ENCODE data around the gene GATA2. TPM values are rescaled to one million over a fixed set of nuclear protein-coding genes. Genes with fewer than 3 reads are reported as not detected.
A peak's percentile ranks its signal among the peaks of the same experiment; 100 is the strongest.

Gene GATA2
- total RNA-seq, 1 experiment from 2014 or later = 18.6 TPM

DNA sequence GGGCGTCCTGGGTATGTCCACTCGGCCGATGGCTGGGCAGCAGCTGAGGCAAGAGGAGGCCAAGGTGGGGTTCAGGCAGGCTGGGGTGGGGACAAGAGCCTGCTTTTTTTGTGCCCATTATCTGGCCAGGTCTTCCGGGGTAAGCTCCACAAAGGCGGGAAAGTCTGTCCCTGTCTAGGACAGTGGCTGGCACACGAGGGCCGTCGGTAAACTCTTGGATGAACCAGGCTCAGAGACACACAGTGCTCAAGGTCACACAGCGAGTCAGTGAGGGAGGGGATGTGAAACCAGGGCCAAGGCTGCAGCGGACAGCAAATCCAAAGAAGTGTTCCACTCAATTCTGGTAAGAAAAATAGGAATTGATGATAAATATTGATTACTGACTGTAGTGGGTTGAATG, 29.2 kb downstream of the GATA2 start:
- no peak overlapping the region for H3K9ac ChIP-seq (ENCODE audit: low read length)
- no peaks in the 10 kb centered on the region for H3K79me2 ChIP-seq (ENCODE audit: insufficient read depth, low read length)
- no peaks in the 10 kb centered on the region for H3K36me3 ChIP-seq (ENCODE audit: control insufficient read depth in 1 of 2, insufficient read depth in 2 of 2, low read length in 2 of 2)
- DNase-seq (ENCODE audit: low read depth, low spot score) (no peak), ATAC-seq (no peak)
- POLR2A ChIA-PET = no interaction called here
- CTCF ChIA-PET = no interaction called here
- intact Hi-C loops (cut with micrococcal nuclease) = no loop called here
- H3K27ac ChIP-seq (ENCODE audit: low read depth, low read length) = no peak overlapping the region
- no TSS peak for BruUV-seq (replicated peaks)
- H3K9me3 ChIP-seq (ENCODE audit: control insufficient read depth in 1 of 2, insufficient read depth in 1 of 2, low read depth in 1 of 2, low read length in 2 of 2) = no peaks in the 10 kb centered on the region
- H3K4me2 ChIP-seq (ENCODE audit: low read length) = no peak overlapping the region
- no peaks in the 10 kb centered on the region for H4K20me1 ChIP-seq (ENCODE audit: insufficient read depth)
- H3K4me3 ChIP-seq (replicated peaks in 1 of 2; ENCODE audit: low read depth in 1 of 2, low read length in 2 of 2) = no peak overlapping the region
- H3K4me1 ChIP-seq (ENCODE audit: control insufficient read depth in 1 of 2, insufficient read depth in 2 of 2, low read length in 2 of 2) = no peaks in the 10 kb centered on the region
- H2AFZ ChIP-seq (ENCODE audit: low read depth, low read length, poor library complexity, severe bottlenecking) = no peak overlapping the region
- H3K9me2 ChIP-seq (ENCODE audit: insufficient read depth) = no peaks in the 10 kb centered on the region
- H3K27me3 ChIP-seq (ENCODE audit: insufficient read depth, low read length) = peaks cover 19% of the 10 kb centered on the region
- TF ChIP-seq CBX3 (IDR thresholded peaks at IDR 0.05; ENCODE audit: low read depth) (no peak), SRF (IDR thresholded peaks at IDR 0.05; ENCODE audit: low read depth) (no peak), JUND (IDR thresholded peaks at IDR 0.05) (no peak), POLR2AphosphoS5 (IDR thresholded peaks at IDR 0.05; ENCODE audit: low read depth, low read length) (no peak)
- RAD21 ChIA-PET (ENCODE audit: low non-redundant PET in 1 of 2, low total read pairs in 2 of 2, uncharacterized antibody in 2 of 2, unreplicated experiment in 2 of 2) = no interaction called here

DNA sequence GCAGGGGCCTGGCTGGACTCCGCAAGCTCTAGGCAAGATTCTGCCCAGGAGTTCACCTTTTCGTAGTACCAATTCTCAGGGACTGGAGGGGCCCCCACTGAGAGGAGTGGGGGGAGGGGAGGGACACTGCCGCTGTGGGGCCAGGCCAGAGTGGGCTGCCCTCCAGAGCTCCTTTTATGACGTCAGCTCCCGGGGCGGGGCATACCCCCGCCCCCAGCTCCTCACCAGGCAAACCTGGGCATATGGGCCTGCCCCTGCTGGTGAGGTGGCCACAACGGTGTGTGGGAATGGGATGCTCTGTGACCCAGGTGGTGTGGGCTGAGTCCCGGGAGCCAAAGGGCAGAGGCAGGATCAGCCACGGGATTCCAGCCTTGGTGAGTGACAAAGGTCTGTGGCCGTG, 29.6 kb downstream of the GATA2 start:
- ATAC-seq = peak; percentile 35; the same call in 1 of the 2 replicates
- Histone ChIP-seq H2AFZ (ENCODE audit: low read depth, low read length, poor library complexity, severe bottlenecking) (no peak overlapping the region), H3K79me2 (ENCODE audit: insufficient read depth, low read length) (no peaks in the 10 kb centered on the region), H3K9me2 (ENCODE audit: insufficient read depth) (no peaks in the 10 kb centered on the region), H3K4me3 (replicated peaks in 1 of 2; ENCODE audit: low read depth in 1 of 2, low read length in 2 of 2) (no peak overlapping the region), H3K27ac (ENCODE audit: low read depth, low read length) (no peak overlapping the region), H3K9ac (ENCODE audit: low read length) (no peak overlapping the region), H3K27me3 (ENCODE audit: insufficient read depth, low read length) (peaks cover 19% of the 10 kb centered on the region), H3K9me3 (ENCODE audit: control insufficient read depth in 1 of 2, insufficient read depth in 1 of 2, low read depth in 1 of 2, low read length in 2 of 2) (no peaks in the 10 kb centered on the region), H3K4me2 (ENCODE audit: low read length) (no peak overlapping the region), H4K20me1 (ENCODE audit: insufficient read depth) (no peaks in the 10 kb centered on the region), H3K36me3 (ENCODE audit: control insufficient read depth in 1 of 2, insufficient read depth in 2 of 2, low read length in 2 of 2) (no peaks in the 10 kb centered on the region), H3K4me1 (ENCODE audit: control insufficient read depth in 1 of 2, insufficient read depth in 2 of 2, low read length in 2 of 2) (no peaks in the 10 kb centered on the region)
- no peak for DNase-seq (ENCODE audit: low read depth, low spot score)
- intact Hi-C loops (cut with micrococcal nuclease) = no loop called here
- POLR2A ChIA-PET = no interaction called here
- no TSS peak for BruUV-seq (replicated peaks)
- RAD21 ChIA-PET (ENCODE audit: low non-redundant PET in 1 of 2, low total read pairs in 2 of 2, uncharacterized antibody in 2 of 2, unreplicated experiment in 2 of 2) = no interaction called here
- TF ChIP-seq SIN3A (IDR thresholded peaks at IDR 0.05; ENCODE audit: low read depth) (no peak), SRF (IDR thresholded peaks at IDR 0.05; ENCODE audit: low read depth) (no peak), ZNF274 (IDR thresholded peaks at IDR 0.05; ENCODE audit: low read depth, low read length) (no peak), EGR1 (IDR thresholded peaks at IDR 0.05; ENCODE audit: low read depth) (no peak)
- TF ChIP-seq, protein P1, sequence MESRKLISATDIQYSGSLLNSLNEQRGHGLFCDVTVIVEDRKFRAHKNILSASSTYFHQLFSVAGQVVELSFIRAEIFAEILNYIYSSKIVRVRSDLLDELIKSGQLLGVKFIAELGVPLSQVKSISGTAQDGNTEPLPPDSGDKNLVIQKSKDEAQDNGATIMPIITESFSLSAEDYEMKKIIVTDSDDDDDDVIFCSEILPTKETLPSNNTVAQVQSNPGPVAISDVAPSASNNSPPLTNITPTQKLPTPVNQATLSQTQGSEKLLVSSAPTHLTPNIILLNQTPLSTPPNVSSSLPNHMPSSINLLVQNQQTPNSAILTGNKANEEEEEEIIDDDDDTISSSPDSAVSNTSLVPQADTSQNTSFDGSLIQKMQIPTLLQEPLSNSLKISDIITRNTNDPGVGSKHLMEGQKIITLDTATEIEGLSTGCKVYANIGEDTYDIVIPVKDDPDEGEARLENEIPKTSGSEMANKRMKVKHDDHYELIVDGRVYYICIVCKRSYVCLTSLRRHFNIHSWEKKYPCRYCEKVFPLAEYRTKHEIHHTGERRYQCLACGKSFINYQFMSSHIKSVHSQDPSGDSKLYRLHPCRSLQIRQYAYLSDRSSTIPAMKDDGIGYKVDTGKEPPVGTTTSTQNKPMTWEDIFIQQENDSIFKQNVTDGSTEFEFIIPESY (IDR thresholded peaks at IDR 0.05; ENCODE audit: extremely low read depth, insufficient replicate concordance, low read length) = no peak
- TF ChIP-seq, protein P2, sequence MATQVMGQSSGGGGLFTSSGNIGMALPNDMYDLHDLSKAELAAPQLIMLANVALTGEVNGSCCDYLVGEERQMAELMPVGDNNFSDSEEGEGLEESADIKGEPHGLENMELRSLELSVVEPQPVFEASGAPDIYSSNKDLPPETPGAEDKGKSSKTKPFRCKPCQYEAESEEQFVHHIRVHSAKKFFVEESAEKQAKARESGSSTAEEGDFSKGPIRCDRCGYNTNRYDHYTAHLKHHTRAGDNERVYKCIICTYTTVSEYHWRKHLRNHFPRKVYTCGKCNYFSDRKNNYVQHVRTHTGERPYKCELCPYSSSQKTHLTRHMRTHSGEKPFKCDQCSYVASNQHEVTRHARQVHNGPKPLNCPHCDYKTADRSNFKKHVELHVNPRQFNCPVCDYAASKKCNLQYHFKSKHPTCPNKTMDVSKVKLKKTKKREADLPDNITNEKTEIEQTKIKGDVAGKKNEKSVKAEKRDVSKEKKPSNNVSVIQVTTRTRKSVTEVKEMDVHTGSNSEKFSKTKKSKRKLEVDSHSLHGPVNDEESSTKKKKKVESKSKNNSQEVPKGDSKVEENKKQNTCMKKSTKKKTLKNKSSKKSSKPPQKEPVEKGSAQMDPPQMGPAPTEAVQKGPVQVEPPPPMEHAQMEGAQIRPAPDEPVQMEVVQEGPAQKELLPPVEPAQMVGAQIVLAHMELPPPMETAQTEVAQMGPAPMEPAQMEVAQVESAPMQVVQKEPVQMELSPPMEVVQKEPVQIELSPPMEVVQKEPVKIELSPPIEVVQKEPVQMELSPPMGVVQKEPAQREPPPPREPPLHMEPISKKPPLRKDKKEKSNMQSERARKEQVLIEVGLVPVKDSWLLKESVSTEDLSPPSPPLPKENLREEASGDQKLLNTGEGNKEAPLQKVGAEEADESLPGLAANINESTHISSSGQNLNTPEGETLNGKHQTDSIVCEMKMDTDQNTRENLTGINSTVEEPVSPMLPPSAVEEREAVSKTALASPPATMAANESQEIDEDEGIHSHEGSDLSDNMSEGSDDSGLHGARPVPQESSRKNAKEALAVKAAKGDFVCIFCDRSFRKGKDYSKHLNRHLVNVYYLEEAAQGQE (IDR thresholded peaks at IDR 0.05; ENCODE audit: low read depth) = no peak
- TF ChIP-seq, protein P3, sequence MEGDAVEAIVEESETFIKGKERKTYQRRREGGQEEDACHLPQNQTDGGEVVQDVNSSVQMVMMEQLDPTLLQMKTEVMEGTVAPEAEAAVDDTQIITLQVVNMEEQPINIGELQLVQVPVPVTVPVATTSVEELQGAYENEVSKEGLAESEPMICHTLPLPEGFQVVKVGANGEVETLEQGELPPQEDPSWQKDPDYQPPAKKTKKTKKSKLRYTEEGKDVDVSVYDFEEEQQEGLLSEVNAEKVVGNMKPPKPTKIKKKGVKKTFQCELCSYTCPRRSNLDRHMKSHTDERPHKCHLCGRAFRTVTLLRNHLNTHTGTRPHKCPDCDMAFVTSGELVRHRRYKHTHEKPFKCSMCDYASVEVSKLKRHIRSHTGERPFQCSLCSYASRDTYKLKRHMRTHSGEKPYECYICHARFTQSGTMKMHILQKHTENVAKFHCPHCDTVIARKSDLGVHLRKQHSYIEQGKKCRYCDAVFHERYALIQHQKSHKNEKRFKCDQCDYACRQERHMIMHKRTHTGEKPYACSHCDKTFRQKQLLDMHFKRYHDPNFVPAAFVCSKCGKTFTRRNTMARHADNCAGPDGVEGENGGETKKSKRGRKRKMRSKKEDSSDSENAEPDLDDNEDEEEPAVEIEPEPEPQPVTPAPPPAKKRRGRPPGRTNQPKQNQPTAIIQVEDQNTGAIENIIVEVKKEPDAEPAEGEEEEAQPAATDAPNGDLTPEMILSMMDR (IDR thresholded peaks at IDR 0.05 in 2 of 3, conservative IDR thresholded peaks at IDR 0.05 in 1 of 3; ENCODE audit: borderline replicate concordance in 1 of 3, insufficient read depth in 1 of 3, low read depth in 2 of 3, low read length in 2 of 3) = no peak
- TF ChIP-seq, protein P4, sequence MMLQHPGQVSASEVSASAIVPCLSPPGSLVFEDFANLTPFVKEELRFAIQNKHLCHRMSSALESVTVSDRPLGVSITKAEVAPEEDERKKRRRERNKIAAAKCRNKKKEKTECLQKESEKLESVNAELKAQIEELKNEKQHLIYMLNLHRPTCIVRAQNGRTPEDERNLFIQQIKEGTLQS (IDR thresholded peaks at IDR 0.05) = no peak
- CTCF ChIA-PET = no interaction called here
